ENCODE results near the gene ASB6.

ASB6 gene

GRCh38 chr9:129632460-129632859, 9.5 kb downstream of the ASB6 start:
- DNase-seq (ENCODE audit: low read depth in 1 of 2, low spot score in 1 of 2) = no peak
- H3K27ac ChIP-seq (replicated peaks) = no peak overlapping the region

DNA sequence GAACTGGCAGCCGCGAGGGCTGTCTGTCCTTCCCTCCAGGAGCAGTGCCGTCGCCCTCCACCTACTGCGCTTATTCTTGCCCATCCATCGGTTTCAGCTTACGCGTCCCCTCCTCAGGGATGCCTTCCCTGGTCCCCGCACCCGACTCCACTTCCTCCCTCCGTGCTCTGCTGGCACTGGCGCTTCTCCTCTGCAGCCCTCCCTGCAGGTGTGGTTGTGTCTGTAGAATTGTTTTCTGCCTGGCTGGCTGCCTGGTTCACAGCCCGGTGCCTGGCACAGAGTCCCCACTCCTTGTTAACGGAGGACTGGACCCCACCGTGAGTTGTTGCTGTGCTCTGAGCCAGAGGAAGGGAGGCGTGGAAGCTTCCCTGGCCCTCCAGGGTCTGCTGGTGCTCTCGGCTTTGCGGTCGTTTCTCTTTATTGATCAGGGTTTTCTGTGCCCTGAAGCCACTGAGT, 10.2 kb downstream of the ASB6 start:
- TF ChIP-seq SPI1 (IDR thresholded peaks at IDR 0.05; ENCODE audit: borderline replicate concordance, low read depth) (no peak), POLR2AphosphoS5 (IDR thresholded peaks at IDR 0.05; ENCODE audit: low read depth) (no peak), CTCF (IDR thresholded peaks at IDR 0.05; ENCODE audit: insufficient read depth, low read length) (no peak), GABPA (IDR thresholded peaks at IDR 0.05; ENCODE audit: low read depth) (no peak)
- TF ChIP-seq, protein P1, sequence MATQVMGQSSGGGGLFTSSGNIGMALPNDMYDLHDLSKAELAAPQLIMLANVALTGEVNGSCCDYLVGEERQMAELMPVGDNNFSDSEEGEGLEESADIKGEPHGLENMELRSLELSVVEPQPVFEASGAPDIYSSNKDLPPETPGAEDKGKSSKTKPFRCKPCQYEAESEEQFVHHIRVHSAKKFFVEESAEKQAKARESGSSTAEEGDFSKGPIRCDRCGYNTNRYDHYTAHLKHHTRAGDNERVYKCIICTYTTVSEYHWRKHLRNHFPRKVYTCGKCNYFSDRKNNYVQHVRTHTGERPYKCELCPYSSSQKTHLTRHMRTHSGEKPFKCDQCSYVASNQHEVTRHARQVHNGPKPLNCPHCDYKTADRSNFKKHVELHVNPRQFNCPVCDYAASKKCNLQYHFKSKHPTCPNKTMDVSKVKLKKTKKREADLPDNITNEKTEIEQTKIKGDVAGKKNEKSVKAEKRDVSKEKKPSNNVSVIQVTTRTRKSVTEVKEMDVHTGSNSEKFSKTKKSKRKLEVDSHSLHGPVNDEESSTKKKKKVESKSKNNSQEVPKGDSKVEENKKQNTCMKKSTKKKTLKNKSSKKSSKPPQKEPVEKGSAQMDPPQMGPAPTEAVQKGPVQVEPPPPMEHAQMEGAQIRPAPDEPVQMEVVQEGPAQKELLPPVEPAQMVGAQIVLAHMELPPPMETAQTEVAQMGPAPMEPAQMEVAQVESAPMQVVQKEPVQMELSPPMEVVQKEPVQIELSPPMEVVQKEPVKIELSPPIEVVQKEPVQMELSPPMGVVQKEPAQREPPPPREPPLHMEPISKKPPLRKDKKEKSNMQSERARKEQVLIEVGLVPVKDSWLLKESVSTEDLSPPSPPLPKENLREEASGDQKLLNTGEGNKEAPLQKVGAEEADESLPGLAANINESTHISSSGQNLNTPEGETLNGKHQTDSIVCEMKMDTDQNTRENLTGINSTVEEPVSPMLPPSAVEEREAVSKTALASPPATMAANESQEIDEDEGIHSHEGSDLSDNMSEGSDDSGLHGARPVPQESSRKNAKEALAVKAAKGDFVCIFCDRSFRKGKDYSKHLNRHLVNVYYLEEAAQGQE (IDR thresholded peaks at IDR 0.05; ENCODE audit: insufficient replicate concordance, low read depth) = no peak
- DNase-seq (ENCODE audit: low read depth in 1 of 2, low spot score in 1 of 2) = no peak
- H3K27me3 ChIP-seq (ENCODE audit: insufficient read depth, poor library complexity, severe bottlenecking) = no peaks in the 10 kb centered on the region
- H3K4me3 ChIP-seq (replicated peaks; ENCODE audit: insufficient read depth, low read length) = no peak overlapping the region
- no peak overlapping the region for H3K27ac ChIP-seq (replicated peaks)

More at GRCh38 chr9:129632460-129632859, 9.5 kb downstream of the ASB6 start:
- H3K4me3 ChIP-seq (replicated peaks; ENCODE audit: insufficient read depth, low read length) = no peak overlapping the region
- no peaks in the 10 kb centered on the region for H3K27me3 ChIP-seq (ENCODE audit: insufficient read depth, poor library complexity, severe bottlenecking)
- TF ChIP-seq POLR2AphosphoS5 (IDR thresholded peaks at IDR 0.05; ENCODE audit: low read depth) = no peak
- TF ChIP-seq SPI1 (IDR thresholded peaks at IDR 0.05; ENCODE audit: borderline replicate concordance, low read depth) = no peak
- no peak for TF ChIP-seq CTCF (IDR thresholded peaks at IDR 0.05; ENCODE audit: insufficient read depth, low read length)
- TF ChIP-seq, protein P1 (IDR thresholded peaks at IDR 0.05; ENCODE audit: insufficient replicate concordance, low read depth) = no peak
- TF ChIP-seq GABPA (IDR thresholded peaks at IDR 0.05; ENCODE audit: low read depth) = no peak

DNA sequence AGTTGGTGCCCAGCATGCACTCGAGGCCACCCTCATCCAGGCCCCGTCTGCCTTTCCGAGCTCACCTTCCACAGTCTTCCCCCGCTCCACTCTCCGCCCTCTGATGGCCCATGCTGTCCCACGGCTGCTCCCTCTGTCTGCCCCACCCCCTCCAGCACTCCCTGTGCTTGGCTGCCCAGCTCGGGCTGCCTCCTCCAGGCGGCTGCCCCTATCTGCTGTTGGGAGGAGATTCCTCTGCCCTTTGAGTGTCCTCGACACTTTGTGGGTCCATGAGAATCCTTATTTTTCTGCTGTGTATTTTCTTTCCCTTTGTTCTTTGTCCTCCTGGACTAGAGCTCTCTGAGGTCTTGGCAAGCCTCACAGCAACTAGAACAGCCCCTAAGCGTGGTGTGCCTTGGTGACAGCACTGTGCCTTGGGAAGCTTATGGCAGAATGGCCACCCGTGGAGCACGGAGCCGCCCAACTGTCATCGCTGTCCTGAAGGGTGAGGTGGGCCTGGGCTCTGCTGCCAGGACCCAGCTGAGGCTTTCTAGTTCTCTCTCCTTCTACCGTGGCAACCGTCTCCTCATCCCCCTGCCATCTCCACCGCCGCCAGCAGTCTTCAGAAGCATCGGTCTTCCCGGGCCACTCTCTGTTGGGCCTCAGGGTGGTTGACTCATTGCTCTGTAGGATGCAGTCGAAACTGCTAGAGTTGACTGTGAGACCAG, 10.8 kb downstream of the ASB6 start:
- no peak for DNase-seq (ENCODE audit: low read depth in 1 of 2, low spot score in 1 of 2)
- TF ChIP-seq POLR2AphosphoS5 (IDR thresholded peaks at IDR 0.05; ENCODE audit: low read depth) (no peak), SPI1 (IDR thresholded peaks at IDR 0.05; ENCODE audit: borderline replicate concordance, low read depth) (no peak), GABPA (IDR thresholded peaks at IDR 0.05; ENCODE audit: low read depth) (no peak), CTCF (IDR thresholded peaks at IDR 0.05; ENCODE audit: insufficient read depth, low read length) (no peak)
- TF ChIP-seq, protein P1 (IDR thresholded peaks at IDR 0.05; ENCODE audit: insufficient replicate concordance, low read depth) = no peak
- H3K27me3 ChIP-seq (ENCODE audit: insufficient read depth, poor library complexity, severe bottlenecking) = no peaks in the 10 kb centered on the region
- H3K4me3 ChIP-seq (replicated peaks; ENCODE audit: insufficient read depth, low read length) = no peak overlapping the region
- no peak overlapping the region for H3K27ac ChIP-seq (replicated peaks)

Data from HL-60 (cell line).